ENCODE results near the gene WWTR1.
A peak's percentile ranks its signal among the peaks of the same experiment; 100 is the strongest.

WWTR1 gene

GRCh38 chr3:149572796-149573414 is 84.9 kb downstream of the WWTR1 start:
- H3K27me3 ChIP-seq (ENCODE audit: control insufficient read depth in 1 of 2, insufficient read depth in 2 of 2, low read length in 2 of 2), result no peaks in the 10 kb centered on the region
- no peak overlapping the region for H3K9ac ChIP-seq (ENCODE audit: low read length)
- peak overlapping the region; percentile 16 for H3K27ac ChIP-seq (ENCODE audit: low read depth, low read length)
- H3K36me3 ChIP-seq (ENCODE audit: insufficient read depth, low read length), result peaks cover 10% of the 10 kb centered on the region
- peaks cover 58% of the 10 kb centered on the region for H3K4me1 ChIP-seq (ENCODE audit: insufficient read depth, low read length)
- H3K4me3 ChIP-seq (ENCODE audit: low read depth in 1 of 2, low read length in 2 of 2), result no peak overlapping the region
- H3K9me3 ChIP-seq (ENCODE audit: low read length), result no peaks in the 10 kb centered on the region

- H3K4me1 ChIP-seq (ENCODE audit: insufficient read depth, low read length), result peaks cover 56% of the 10 kb centered on the region
- H3K4me3 ChIP-seq (ENCODE audit: low read depth in 1 of 2, low read length in 2 of 2), result no peak overlapping the region
- peaks cover 10% of the 10 kb centered on the region for H3K36me3 ChIP-seq (ENCODE audit: insufficient read depth, low read length)
- no peak overlapping the region for H3K27ac ChIP-seq (ENCODE audit: low read depth, low read length)
- no peaks in the 10 kb centered on the region for H3K9me3 ChIP-seq (ENCODE audit: low read length)
- H3K9ac ChIP-seq (ENCODE audit: low read length), result no peak overlapping the region
- H3K27me3 ChIP-seq (ENCODE audit: control insufficient read depth in 1 of 2, insufficient read depth in 2 of 2, low read length in 2 of 2), result no peaks in the 10 kb centered on the region
Measured at GRCh38 chr3:149571381-149571780, 86.4 kb downstream of the WWTR1 start.

DNA sequence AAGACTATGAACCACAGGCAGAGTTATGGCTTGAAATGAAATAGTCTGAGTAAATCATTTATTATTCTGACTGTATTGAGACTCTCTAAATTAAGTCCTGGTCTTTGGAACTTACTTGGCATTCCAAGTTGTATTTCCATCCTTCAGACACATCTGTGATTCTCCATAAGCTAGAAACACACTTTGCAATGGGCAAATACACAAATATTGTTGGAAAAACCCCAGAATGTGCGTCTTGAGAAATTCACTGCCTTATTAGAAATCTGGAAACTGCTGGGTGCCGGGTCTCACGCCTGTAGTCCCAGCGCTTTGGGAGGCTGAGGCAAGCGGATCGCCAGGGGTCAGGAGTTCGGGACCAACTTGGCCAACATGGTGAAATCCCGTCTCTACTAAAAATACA is 87.8 kb downstream of the WWTR1 start:
- no peaks in the 10 kb centered on the region for H3K9me3 ChIP-seq (ENCODE audit: low read length)
- peaks cover 51% of the 10 kb centered on the region for H3K4me1 ChIP-seq (ENCODE audit: insufficient read depth, low read length)
- H3K27ac ChIP-seq (ENCODE audit: low read depth, low read length), result no peak overlapping the region
- H3K9ac ChIP-seq (ENCODE audit: low read length), result no peak overlapping the region
- H3K27me3 ChIP-seq (ENCODE audit: control insufficient read depth in 1 of 2, insufficient read depth in 2 of 2, low read length in 2 of 2), result no peaks in the 10 kb centered on the region
- no peak overlapping the region for H3K4me3 ChIP-seq (ENCODE audit: low read depth in 1 of 2, low read length in 2 of 2)
- peaks cover 10% of the 10 kb centered on the region for H3K36me3 ChIP-seq (ENCODE audit: insufficient read depth, low read length)

DNA sequence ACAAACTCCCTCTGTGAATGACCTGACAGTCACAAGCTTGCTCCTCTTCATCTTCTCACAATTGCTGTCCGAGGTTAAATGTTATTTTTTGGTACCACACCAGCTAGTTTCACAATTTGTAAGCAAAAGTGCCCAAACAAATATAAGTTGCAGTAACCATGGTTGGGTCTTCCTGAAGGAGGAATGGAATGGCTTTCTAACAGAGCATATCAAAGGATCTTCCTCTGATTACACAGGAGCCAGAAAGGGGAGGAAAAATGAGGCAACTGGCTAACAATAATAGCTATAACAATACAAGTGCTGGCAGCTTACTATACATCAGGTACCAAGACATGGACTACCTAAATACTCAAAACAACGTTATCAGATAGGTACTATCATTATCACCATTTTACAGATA is 90.4 kb downstream of the WWTR1 start:
- Histone ChIP-seq H3K4me1 (ENCODE audit: insufficient read depth, low read length) (peaks cover 41% of the 10 kb centered on the region), H3K9me3 (ENCODE audit: low read length) (no peaks in the 10 kb centered on the region), H3K36me3 (ENCODE audit: insufficient read depth, low read length) (peaks cover 8% of the 10 kb centered on the region), H3K27ac (ENCODE audit: low read depth, low read length) (no peak overlapping the region), H3K9ac (ENCODE audit: low read length) (no peak overlapping the region), H3K4me3 (ENCODE audit: low read depth in 1 of 2, low read length in 2 of 2) (no peak overlapping the region), H3K27me3 (ENCODE audit: control insufficient read depth in 1 of 2, insufficient read depth in 2 of 2, low read length in 2 of 2) (no peaks in the 10 kb centered on the region)

DNA sequence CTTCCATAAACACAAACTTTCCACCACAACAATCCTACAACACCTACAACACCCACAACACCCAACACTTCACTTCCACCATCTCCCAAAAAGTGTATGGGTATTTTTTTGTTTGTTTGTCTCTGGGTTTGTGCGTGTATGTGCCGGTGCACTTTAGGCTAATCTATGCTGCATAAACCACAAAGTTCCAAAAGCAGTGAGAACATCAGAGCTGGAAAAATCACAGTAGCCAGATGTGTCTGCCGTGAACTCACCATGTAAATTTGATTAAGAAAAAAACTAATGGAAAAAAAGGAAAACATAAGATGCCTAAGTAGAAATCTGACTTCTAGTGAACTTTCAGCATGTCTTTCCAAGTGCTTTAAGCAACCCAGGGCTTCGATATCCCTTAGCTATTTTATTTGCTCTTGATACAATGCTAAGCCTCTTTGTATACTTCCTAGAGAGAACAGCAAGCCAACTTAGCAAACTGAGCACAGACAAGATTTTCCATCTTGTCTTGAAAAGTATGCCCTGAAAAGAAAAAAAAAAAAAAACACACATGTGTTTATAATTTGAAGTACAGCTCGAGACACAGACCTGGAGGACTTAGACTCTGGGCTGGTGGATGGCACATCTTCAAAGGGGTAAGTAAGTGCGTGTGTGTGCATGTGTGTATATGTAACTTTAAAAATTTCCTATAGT is 91.4 kb downstream of the WWTR1 start:
- no peaks in the 10 kb centered on the region for H3K27me3 ChIP-seq (ENCODE audit: control insufficient read depth in 1 of 2, insufficient read depth in 2 of 2, low read length in 2 of 2)
- no peak overlapping the region for H3K27ac ChIP-seq (ENCODE audit: low read depth, low read length)
- no peaks in the 10 kb centered on the region for H3K36me3 ChIP-seq (ENCODE audit: insufficient read depth, low read length)
- peaks cover 33% of the 10 kb centered on the region for H3K4me1 ChIP-seq (ENCODE audit: insufficient read depth, low read length)
- H3K9me3 ChIP-seq (ENCODE audit: low read length), result no peaks in the 10 kb centered on the region
- no peak overlapping the region for H3K4me3 ChIP-seq (ENCODE audit: low read depth in 1 of 2, low read length in 2 of 2)
- no peak overlapping the region for H3K9ac ChIP-seq (ENCODE audit: low read length)

DNA sequence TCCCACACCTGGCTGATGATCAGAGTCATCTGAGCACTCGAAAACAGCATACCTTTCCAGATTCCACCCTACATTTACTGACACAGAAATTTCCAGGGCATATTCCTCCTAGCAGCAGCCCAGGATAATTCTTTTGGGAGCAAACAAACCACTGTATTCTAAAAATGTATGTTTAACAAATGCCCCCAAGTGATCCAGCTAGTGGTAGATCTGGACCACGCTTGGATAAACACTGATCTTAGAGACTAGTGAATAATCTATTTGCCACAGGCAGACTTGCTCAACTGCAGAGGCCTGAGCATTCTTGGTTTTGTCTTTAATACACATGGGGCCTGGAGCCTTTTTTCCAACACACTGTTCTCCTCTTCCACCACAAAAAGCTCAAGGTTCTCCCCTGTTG is 93.7 kb downstream of the WWTR1 start:
- Histone ChIP-seq H3K4me1 (ENCODE audit: insufficient read depth, low read length) (peaks cover 42% of the 10 kb centered on the region), H3K27me3 (ENCODE audit: control insufficient read depth in 1 of 2, insufficient read depth in 2 of 2, low read length in 2 of 2) (no peaks in the 10 kb centered on the region)

DNA sequence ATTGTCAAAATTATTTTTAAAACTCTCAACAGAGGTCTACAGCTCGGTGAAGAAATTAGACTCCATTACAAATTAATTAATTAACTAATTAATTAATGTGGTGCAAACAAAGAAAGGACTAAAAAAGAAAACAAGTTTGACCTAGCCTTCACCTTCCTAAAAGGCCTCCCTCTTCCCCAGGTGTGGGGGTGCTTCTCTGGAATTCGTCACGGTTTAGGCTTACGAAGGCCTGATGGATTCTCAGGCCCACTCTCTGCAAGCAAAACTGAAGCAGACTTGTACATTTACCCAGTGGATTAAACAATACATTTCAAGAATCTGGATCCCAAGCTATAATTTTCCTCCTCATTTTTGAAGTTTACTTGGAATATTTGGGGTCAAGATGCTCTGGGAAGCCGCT is 94.7 kb downstream of the WWTR1 start:
- no peaks in the 10 kb centered on the region for H3K9me3 ChIP-seq (ENCODE audit: low read length)
- no peaks in the 10 kb centered on the region for H3K36me3 ChIP-seq (ENCODE audit: insufficient read depth, low read length)
- no peaks in the 10 kb centered on the region for H3K27me3 ChIP-seq (ENCODE audit: control insufficient read depth in 1 of 2, insufficient read depth in 2 of 2, low read length in 2 of 2)
- no peak overlapping the region for H3K9ac ChIP-seq (ENCODE audit: low read length)
- no peak overlapping the region for H3K4me3 ChIP-seq (ENCODE audit: low read depth in 1 of 2, low read length in 2 of 2)
- no peak overlapping the region for H3K27ac ChIP-seq (ENCODE audit: low read depth, low read length)
- H3K4me1 ChIP-seq (ENCODE audit: insufficient read depth, low read length), result peaks cover 42% of the 10 kb centered on the region

More for the DNA sequence above, 93.7 kb downstream of the WWTR1 start:
- Histone ChIP-seq H3K4me3 (ENCODE audit: low read depth in 1 of 2, low read length in 2 of 2) (no peak overlapping the region), H3K36me3 (ENCODE audit: insufficient read depth, low read length) (no peaks in the 10 kb centered on the region), H3K27ac (ENCODE audit: low read depth, low read length) (no peak overlapping the region), H3K9ac (ENCODE audit: low read length) (no peak overlapping the region), H3K9me3 (ENCODE audit: low read length) (no peaks in the 10 kb centered on the region)

GRCh38 chr3:149560617-149561016 is 97.2 kb downstream of the WWTR1 start:
- Histone ChIP-seq H3K36me3 (ENCODE audit: insufficient read depth, low read length) (no peaks in the 10 kb centered on the region), H3K27me3 (ENCODE audit: control insufficient read depth in 1 of 2, insufficient read depth in 2 of 2, low read length in 2 of 2) (no peaks in the 10 kb centered on the region), H3K9me3 (ENCODE audit: low read length) (no peaks in the 10 kb centered on the region), H3K27ac (ENCODE audit: low read depth, low read length) (no peak overlapping the region), H3K4me3 (ENCODE audit: low read depth in 1 of 2, low read length in 2 of 2) (no peak overlapping the region), H3K4me1 (ENCODE audit: insufficient read depth, low read length) (peaks cover 22% of the 10 kb centered on the region), H3K9ac (ENCODE audit: low read length) (no peak overlapping the region)

- peaks cover 26% of the 10 kb centered on the region for H3K4me1 ChIP-seq (ENCODE audit: insufficient read depth, low read length)
- no peak overlapping the region for H3K27ac ChIP-seq (ENCODE audit: low read depth, low read length)
- H3K9me3 ChIP-seq (ENCODE audit: low read length), result no peaks in the 10 kb centered on the region
- no peak overlapping the region for H3K9ac ChIP-seq (ENCODE audit: low read length)
- no peak overlapping the region for H3K4me3 ChIP-seq (ENCODE audit: low read depth in 1 of 2, low read length in 2 of 2)
- H3K27me3 ChIP-seq (ENCODE audit: control insufficient read depth in 1 of 2, insufficient read depth in 2 of 2, low read length in 2 of 2), result no peaks in the 10 kb centered on the region
- H3K36me3 ChIP-seq (ENCODE audit: insufficient read depth, low read length), result no peaks in the 10 kb centered on the region
Measured at GRCh38 chr3:149560001-149560400, 97.8 kb downstream of the WWTR1 start.

GRCh38 chr3:149559525-149559924 is 98.3 kb downstream of the WWTR1 start:
- no peaks in the 10 kb centered on the region for H3K9me3 ChIP-seq (ENCODE audit: low read length)
- no peak overlapping the region for H3K4me3 ChIP-seq (ENCODE audit: low read depth in 1 of 2, low read length in 2 of 2)
- H3K9ac ChIP-seq (ENCODE audit: low read length), result no peak overlapping the region
- no peaks in the 10 kb centered on the region for H3K27me3 ChIP-seq (ENCODE audit: control insufficient read depth in 1 of 2, insufficient read depth in 2 of 2, low read length in 2 of 2)
- H3K4me1 ChIP-seq (ENCODE audit: insufficient read depth, low read length), result peaks cover 31% of the 10 kb centered on the region
- H3K36me3 ChIP-seq (ENCODE audit: insufficient read depth, low read length), result no peaks in the 10 kb centered on the region
- no peak overlapping the region for H3K27ac ChIP-seq (ENCODE audit: low read depth, low read length)

DNA sequence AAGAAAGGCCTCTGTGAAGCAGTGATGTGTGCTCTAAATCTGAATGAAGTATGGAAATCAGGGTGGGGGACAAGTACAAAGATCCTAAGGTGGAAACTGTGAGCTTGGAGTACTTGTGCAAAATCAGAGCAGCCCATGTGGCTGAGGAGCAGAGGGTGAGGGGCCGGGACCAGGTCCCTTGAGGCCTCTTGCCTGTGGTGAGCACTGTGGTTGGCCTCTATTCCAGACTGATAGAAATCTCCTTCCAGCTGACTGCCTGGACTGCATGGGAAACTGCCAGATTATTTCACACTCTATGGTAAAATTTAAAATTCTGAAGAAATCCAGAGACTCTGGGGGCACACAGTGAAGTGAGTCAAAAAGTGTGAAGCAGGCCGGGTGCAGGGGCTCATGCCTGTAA is 101.9 kb downstream of the WWTR1 start:
- H3K27me3 ChIP-seq (ENCODE audit: control insufficient read depth in 1 of 2, insufficient read depth in 2 of 2, low read length in 2 of 2), result no peaks in the 10 kb centered on the region
- H3K9ac ChIP-seq (ENCODE audit: low read length), result no peak overlapping the region
- H3K4me3 ChIP-seq (ENCODE audit: low read depth in 1 of 2, low read length in 2 of 2), result no peak overlapping the region
- H3K36me3 ChIP-seq (ENCODE audit: insufficient read depth, low read length), result no peaks in the 10 kb centered on the region
- peaks cover 57% of the 10 kb centered on the region for H3K4me1 ChIP-seq (ENCODE audit: insufficient read depth, low read length)
- H3K9me3 ChIP-seq (ENCODE audit: low read length), result no peaks in the 10 kb centered on the region
- H3K27ac ChIP-seq (ENCODE audit: low read depth, low read length), result no peak overlapping the region

DNA sequence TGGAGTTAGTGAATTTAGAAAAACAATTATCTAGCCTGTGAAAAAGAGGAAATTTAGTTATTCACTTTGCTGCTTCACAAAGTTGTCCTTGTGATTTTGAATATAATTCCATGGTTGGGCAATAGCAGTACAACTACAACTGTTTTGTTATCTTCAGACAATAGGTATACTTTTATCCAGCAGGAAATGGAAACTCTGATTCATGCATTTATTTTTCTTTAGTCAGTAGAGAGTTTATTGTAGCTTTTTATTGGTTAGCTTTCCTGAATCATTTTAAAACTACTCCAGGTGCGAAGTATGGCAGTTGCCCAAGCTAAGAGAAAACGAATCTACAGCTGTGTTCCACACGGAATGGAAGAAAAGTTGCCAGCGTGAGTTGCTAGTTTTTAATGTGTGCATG is 103.0 kb downstream of the WWTR1 start:
- Histone ChIP-seq H3K9me3 (ENCODE audit: low read length) (no peaks in the 10 kb centered on the region), H3K36me3 (ENCODE audit: insufficient read depth, low read length) (no peaks in the 10 kb centered on the region), H3K4me1 (ENCODE audit: insufficient read depth, low read length) (peaks cover 48% of the 10 kb centered on the region), H3K27me3 (ENCODE audit: control insufficient read depth in 1 of 2, insufficient read depth in 2 of 2, low read length in 2 of 2) (no peaks in the 10 kb centered on the region), H3K27ac (ENCODE audit: low read depth, low read length) (peak overlapping the region; percentile 64), H3K4me3 (ENCODE audit: low read depth in 1 of 2, low read length in 2 of 2) (no peak overlapping the region), H3K9ac (ENCODE audit: low read length) (no peak overlapping the region)

All from muscle layer of colon (tissue), 2 donors.